NOMO-1 treated with dmso at 0.1 percent for 144 hours (cell line): Measurements from ENCODE around the gene RNF217.
"Not testable (repeated sequence)": the region's sequence is repeated elsewhere in the genome, so short reads cannot be mapped to it uniquely, and the experiment has no call there.

Experiments used
- DNase-seq: peaks from one replicate; lab custom pipeline; 2025; ENCODE audit not compliant: unreplicated experiment; lab: John Stamatoyannopoulos, UW

RNF217 gene

DNA sequence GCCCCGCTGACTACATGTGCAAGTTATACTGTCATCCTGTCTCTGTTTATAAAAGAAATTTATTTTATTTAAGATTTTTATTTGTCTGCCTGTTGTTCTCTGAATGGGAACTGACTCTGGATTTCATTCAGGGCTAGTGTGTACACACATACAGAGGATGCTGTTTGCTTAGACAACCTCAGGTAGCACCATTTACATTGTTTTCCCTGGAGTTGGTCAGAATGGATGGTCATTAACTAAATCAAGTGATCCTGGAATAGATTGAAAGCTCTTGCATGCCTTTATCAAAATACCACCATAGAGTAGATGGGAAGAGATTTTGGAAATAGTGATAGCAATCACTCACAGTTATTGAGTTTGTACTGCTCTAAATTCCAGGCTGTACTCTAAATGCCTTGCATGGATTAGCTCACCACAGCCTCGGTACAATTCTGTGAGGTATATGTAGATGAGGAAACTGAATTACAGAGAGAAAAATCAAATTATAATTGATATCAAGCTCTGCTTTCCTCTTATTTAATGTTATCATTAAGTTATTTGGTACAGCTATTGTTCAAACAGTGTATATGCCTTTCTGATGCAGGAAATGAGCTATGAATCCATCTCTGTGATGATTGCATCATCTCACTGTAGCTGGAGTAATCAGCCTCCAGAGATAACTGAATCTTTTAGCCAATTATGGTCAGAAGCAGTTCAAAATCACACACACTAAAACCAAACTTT is 51.9 kb downstream of the RNF217 start:
- DNase-seq: no peak

DNA sequence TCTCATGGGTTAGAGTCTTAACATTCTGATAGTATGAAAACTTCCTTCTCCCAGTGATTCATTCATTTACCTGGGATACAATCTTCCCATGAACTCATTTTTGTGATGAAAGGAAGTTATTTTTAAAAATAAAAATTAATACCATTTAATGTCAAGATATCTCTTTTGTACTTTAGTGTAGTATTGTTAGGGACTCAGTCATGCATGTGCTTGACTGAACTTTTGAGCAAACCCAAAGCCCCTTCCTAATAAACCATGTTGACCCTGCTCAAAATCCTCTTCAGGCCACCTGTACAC is 52.4 kb downstream of the RNF217 start:
- DNase-seq: no peak

DNA sequence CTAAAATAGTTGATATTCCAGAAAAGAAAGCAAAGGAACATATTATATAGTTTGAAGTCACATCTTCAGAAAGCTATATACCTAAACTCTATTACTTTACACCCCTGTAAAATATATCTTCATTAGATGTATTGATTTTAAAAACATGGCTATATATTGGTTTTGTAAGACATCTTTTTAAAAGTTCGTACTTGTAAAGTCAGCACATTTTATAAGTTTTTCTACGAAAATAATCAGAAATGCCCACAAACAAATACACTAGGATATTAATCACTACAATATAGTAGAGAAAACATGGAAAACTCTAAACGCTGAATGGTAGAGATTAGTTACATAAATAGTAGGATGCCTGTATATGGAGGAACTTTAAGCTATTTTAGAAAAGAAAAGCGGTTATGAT is 52.9 kb downstream of the RNF217 start:
- DNase-seq: no peak

DNA sequence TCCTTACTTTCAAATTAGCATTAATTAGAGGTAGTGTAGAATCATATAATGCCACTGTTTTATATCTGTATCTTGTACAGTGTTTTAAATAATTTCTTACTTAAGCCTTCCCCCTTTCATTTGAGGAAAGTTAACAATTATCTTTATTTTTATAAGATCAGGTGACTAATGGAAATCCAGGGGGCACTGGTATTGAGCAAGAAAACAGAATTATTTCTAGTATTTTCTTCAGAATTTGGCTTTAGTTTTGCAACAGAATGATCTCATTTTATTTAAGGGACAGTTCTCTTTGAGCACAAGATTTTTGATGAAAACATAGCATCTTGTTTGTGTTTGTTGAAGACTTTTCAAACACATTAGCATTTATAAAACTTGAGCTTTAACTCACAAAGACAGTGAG is 55.9 kb downstream of the RNF217 start:
- no peak for DNase-seq

DNA sequence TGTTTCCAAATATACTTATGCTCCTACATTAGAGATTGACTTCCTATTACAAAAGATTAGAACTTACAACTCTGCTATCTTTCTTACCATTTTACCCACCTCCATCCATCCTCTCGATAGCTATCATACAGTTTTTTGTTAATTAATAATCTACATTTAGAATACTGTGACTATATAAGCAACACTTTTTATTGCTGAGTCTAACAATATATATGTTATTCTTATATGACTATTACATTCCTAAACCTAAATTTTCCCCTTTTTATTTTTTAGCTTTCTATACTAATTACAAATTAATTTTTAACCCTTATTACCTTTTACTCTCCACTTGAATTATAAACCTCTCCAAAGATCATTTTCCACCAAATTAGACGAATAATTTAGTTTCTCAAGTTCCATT is 57.0 kb downstream of the RNF217 start:
- no peak for DNase-seq

DNA sequence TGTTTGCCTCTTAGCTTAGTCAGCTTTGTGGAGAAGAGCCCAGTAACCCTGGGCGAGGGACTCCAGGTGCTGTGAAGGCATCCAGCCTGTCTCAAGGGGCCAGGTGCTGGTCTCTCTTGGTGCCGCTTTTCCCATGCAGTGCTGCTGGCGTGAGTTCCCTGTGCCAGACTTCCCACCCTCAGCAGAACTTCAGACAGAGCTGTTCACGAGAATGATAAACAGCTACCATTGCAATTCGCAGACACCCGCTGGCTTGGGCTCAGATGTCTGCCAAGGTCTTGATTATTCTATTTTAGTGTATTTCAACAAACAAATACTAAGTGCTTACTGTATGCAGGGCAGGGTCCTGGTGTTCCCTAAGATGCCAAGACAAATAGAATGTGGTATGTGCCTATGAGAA is 57.7 kb downstream of the RNF217 start:
- no peak for DNase-seq

- DNase-seq: no peak
Measured at GRCh38 chr6:125020385-125020784, 58.1 kb downstream of the RNF217 start.

- no peak for DNase-seq
Measured at GRCh38 chr6:125022391-125022989, 60.3 kb downstream of the RNF217 start.

GRCh38 chr6:125025164-125025854 is 63.1 kb downstream of the RNF217 start:
- no peak for DNase-seq

- DNase-seq: no peak
Measured at GRCh38 chr6:125027287-125027686, 65.0 kb downstream of the RNF217 start.

- DNase-seq: no peak
Measured at GRCh38 chr6:125030969-125031368, 68.7 kb downstream of the RNF217 start.

GRCh38 chr6:125031385-125031784 is 69.1 kb downstream of the RNF217 start:
- peak; percentile 25 for DNase-seq

DNA sequence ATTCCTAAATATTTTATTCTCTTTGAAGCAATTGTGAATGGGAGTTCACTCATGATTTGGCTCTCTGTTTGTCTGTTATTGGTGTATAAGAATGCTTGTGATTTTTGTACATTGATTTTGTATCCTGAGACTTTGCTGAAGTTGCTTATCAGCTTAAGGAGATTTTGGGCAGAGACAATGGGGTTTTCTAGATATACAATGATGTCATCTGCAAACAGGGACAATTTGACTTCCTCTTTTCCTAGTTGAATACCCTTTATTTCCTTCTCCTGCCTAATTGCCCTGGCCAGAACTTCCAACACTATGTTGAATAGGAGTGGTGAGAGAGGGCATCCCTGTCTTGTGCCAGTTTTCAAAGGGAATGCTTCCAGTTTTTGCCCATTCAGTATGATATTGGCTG is 72.7 kb downstream of the RNF217 start:
- DNase-seq: not testable (repeated sequence)

DNA sequence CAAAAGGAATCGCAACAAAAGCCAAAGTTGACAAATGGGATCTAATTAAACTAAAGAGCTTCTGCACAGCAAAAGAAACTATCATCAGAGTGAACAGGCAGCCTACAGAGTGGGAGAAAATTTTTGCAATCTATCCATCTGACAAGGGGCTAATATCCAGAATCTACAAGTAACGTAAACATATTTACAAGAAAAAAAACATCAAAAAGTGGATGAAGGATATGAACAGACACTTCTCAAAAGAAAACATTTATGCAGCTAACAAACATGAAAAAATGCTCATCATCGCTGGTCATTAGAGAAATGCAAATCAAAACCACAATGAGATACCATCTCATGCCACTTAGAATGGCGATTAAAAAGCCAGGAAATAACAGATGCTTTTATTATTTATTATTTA is 74.2 kb downstream of the RNF217 start:
- DNase-seq: not testable (repeated sequence)

- DNase-seq: no peak
Measured at GRCh38 chr6:125037827-125038226, 75.6 kb downstream of the RNF217 start.

DNA sequence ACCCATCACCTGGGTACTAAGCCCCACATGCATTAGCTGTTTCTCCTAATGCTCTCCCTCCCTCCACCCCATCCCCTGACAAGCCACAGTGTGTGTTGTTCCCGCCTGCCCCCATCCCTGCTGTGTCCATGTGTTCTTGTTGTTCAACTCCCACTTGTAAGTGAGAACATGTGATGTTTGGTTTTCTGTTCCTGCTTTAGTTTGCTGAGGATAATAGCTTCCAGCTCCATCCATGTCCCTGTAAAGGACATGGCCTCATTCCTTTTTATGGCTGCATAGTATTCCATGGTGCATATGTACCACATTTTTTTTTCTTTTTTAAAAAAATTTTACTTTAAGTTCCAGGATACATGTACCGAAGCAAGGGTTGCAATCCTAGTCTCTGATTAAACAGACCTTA is 76.7 kb downstream of the RNF217 start:
- DNase-seq: no peak

- no peak for DNase-seq
Measured at GRCh38 chr6:125041740-125042459, 79.7 kb downstream of the RNF217 start.

GRCh38 chr6:125044066-125044465 is 81.8 kb downstream of the RNF217 start:
- DNase-seq: no peak

- DNase-seq: no peak
Measured at GRCh38 chr6:125044667-125045066, 82.4 kb downstream of the RNF217 start.

DNA sequence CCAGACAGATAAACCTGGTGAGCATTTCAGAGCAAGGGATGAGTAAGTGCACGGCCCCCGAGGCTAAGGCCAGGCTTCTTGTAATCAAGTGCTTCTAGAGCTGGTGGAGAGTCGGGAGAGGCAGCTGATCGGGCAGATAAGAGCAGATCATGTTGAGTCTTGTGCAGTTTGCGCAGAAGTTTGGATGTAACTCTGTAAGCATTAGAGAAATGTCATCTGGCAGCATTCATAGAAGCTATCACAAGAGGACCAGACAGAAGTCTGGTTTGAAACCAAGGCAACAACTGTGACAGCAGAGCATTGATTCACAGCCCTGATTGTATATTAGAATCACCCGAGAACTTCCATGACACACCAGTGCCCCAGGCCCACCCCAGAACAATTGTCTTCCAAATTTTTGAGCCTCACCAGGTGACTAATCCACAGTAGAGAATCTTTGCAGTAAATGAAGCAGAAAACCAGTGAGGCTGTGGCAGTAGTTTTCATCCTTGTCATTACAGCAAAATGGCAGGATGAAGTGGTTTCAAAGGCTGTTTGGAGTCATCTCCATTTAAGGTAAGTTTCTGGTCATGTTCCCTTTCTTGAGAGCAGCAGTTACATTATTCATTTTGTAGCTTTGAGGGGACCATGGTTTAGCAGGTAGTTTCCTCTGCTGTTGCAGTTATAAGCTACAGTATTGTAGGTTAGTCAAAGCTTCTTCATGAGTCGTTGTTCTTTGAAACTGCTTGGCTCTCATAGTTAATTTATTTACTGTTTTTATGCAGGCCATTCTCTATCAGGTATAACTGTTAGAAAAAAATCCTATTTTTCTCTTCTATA is 84.1 kb downstream of the RNF217 start:
- DNase-seq: no peak

DNA sequence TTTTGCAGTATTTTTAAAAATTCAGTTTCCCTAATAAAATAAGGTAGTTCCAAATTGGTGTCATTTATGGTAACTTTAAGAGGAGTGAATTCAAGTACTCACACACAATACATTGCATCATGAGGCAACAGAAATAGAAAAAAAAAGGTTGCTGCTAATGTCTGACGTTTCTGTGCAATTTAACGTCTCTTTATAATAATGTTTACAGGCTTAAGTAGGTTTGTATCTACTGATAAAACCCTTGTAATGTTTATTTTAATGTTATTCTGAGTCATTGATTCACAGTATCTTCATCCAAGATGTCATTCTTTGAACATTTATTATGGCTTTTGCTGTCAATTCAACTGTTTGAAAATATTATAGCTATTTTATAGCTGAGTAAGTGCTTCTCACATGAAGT is 86.0 kb downstream of the RNF217 start:
- DNase-seq: no peak
